Measurements from ENCODE around the gene CIP2A.
A peak's percentile ranks its signal among the peaks of the same experiment; 100 is the strongest.

The CIP2A gene

GRCh38 chr3:108555966-108556581 lies 33.2 kb downstream of the CIP2A start:
- DNase-seq: no peak

GRCh38 chr3:108554913-108555571 lies 34.2 kb downstream of the CIP2A start:
- DNase-seq: no peak

GRCh38 chr3:108554229-108554628 lies 35.0 kb downstream of the CIP2A start:
- DNase-seq: no peak

- DNase-seq: peak; percentile 46
Measured at GRCh38 chr3:108552267-108553159, 36.7 kb downstream of the CIP2A start.

- DNase-seq: no peak
Measured at GRCh38 chr3:108548886-108549285, 40.4 kb downstream of the CIP2A start.

- DNase-seq: no peak
Measured at GRCh38 chr3:108548304-108548703, 40.9 kb downstream of the CIP2A start.

GRCh38 chr3:108546692-108547091 lies 42.5 kb downstream of the CIP2A start:
- no peak for DNase-seq

GRCh38 chr3:108546247-108546646 lies 43.0 kb downstream of the CIP2A start:
- no peak for DNase-seq

GRCh38 chr3:108538083-108538482 lies 51.2 kb downstream of the CIP2A start:
- DNase-seq: no peak

GRCh38 chr3:108528459-108529252 lies 60.6 kb downstream of the CIP2A start:
- DNase-seq: no peak

GRCh38 chr3:108527817-108528216 lies 61.4 kb downstream of the CIP2A start:
- DNase-seq: no peak

GRCh38 chr3:108527109-108527508 lies 62.1 kb downstream of the CIP2A start:
- DNase-seq: peak; percentile 36

GRCh38 chr3:108525971-108526370 lies 63.3 kb downstream of the CIP2A start:
- DNase-seq: no peak

GRCh38 chr3:108525256-108525655 lies 64.0 kb downstream of the CIP2A start:
- DNase-seq: no peak

GRCh38 chr3:108524537-108524936 lies 64.7 kb downstream of the CIP2A start:
- DNase-seq: no peak

- DNase-seq: no peak
Measured at GRCh38 chr3:108518895-108519294, 70.3 kb downstream of the CIP2A start.

- no peak for DNase-seq
Measured at GRCh38 chr3:108516881-108517280, 72.4 kb downstream of the CIP2A start.

GRCh38 chr3:108513961-108514360 lies 75.3 kb downstream of the CIP2A start:
- DNase-seq: no peak

GRCh38 chr3:108512671-108513070 lies 76.6 kb downstream of the CIP2A start:
- DNase-seq: no peak

- DNase-seq: no peak
Measured at GRCh38 chr3:108511490-108511889, 77.7 kb downstream of the CIP2A start.

GRCh38 chr3:108511055-108511454 lies 78.2 kb downstream of the CIP2A start:
- no peak for DNase-seq

- no peak for DNase-seq
Measured at GRCh38 chr3:108510496-108510895, 78.7 kb downstream of the CIP2A start, which contains the start of gene MYH15. Gene MYH15, minus strand, starts transcription at chr3:108510596. Its CDS starts 66 bp downstream, at chr3:108510530.

- no peak for DNase-seq
Measured at GRCh38 chr3:108509871-108510270, 79.4 kb downstream of the CIP2A start.
